Activated CD4-positive, alpha-beta T cell treated with anti-CD3 and anti-CD28 coated beads, Interleukin-2, amount 50 U/mL, for 48 hours (primary cell): ENCODE measurements around the gene ITPK1.

Source experiments
- DNase-seq, 2 experiments: peaks; one replicate each; pipeline ENCODE4 v3.0.0-alpha.2; 2020

Gene ITPK1

GRCh38 chr14:93057586-93058280, 58.0 kb downstream of the ITPK1 start:
- no peak for DNase-seq

- no peak for DNase-seq
These were observed 58.7 kb downstream of the ITPK1 start for GRCh38 chr14:93056840-93057585.

- no peak for DNase-seq
These were observed 59.4 kb downstream of the ITPK1 start for GRCh38 chr14:93056166-93056839.

GRCh38 chr14:93055651-93056115, 60.0 kb downstream of the ITPK1 start:
- DNase-seq, result no peak

GRCh38 chr14:93054876-93055275, 60.8 kb downstream of the ITPK1 start:
- DNase-seq, result no peak

GRCh38 chr14:93054006-93054405, 61.7 kb downstream of the ITPK1 start:
- DNase-seq, result no peak

GRCh38 chr14:93051600-93052546, 63.9 kb downstream of the ITPK1 start:
- no peak for DNase-seq

- no peak for DNase-seq
These were observed 65.0 kb downstream of the ITPK1 start for GRCh38 chr14:93050761-93051160.

- DNase-seq, result no peak
These were observed 65.8 kb downstream of the ITPK1 start for GRCh38 chr14:93049867-93050331.

- no peak for DNase-seq
These were observed 66.4 kb downstream of the ITPK1 start for GRCh38 chr14:93049315-93049714.

- no peak for DNase-seq
These were observed 66.9 kb downstream of the ITPK1 start for GRCh38 chr14:93048843-93049242.

- no peak for DNase-seq
These were observed 68.1 kb downstream of the ITPK1 start for GRCh38 chr14:93047661-93048060.

- no peak for DNase-seq
These were observed 68.6 kb downstream of the ITPK1 start for GRCh38 chr14:93047157-93047556.

- no peak for DNase-seq
These were observed 69.0 kb downstream of the ITPK1 start for GRCh38 chr14:93046705-93047050.

GRCh38 chr14:93045965-93046704, 69.6 kb downstream of the ITPK1 start:
- no peak for DNase-seq

- DNase-seq, result no peak
These were observed 70.5 kb downstream of the ITPK1 start for GRCh38 chr14:93045211-93045674.

- no peak for DNase-seq
These were observed 71.2 kb downstream of the ITPK1 start for GRCh38 chr14:93044556-93044955.

GRCh38 chr14:93044121-93044520, 71.6 kb downstream of the ITPK1 start:
- DNase-seq, result no peak

- no peak for DNase-seq
These were observed 72.5 kb downstream of the ITPK1 start for GRCh38 chr14:93042968-93043940.

- no peak for DNase-seq
These were observed 73.9 kb downstream of the ITPK1 start for GRCh38 chr14:93041830-93042229.
